Fibroblast of lung (primary cell): ENCODE data around the gene RRBP1.

Source experiments
- CTCF ChIP-seq, 2 donors: IDR thresholded peaks in 1 of 2; conservative IDR thresholded peaks in 1 of 2; 1 replicate in 1 of 2; 2 replicates in 1 of 2; pipeline ENCODE4 v1.5.1; 2011 to 2012; ENCODE audit warnings: low read length in 2 of 2, control low read depth in 1 of 2, inconsistent platforms in 1 of 2, low read depth in 1 of 2, mild to moderate bottlenecking in 1 of 2
- EZH2 ChIP-seq: IDR thresholded peaks from 2 replicates; pipeline ENCODE4 v1.5.1; 2012; ENCODE audit warnings: low read length, control low read depth, mild to moderate bottlenecking; ENCODE audit errors: missing control alignments

- TF ChIP-seq EZH2 (no peak), CTCF (conservative IDR thresholded peaks at IDR 0.05 in 1 of 2, IDR thresholded peaks at IDR 0.05 in 1 of 2; ENCODE audit: low read depth in 1 of 2, low read length in 2 of 2) (no peak)
These were observed 51.2 kb downstream of the RRBP1 start for GRCh38 chr20:17630806-17631195.
